ENCODE data around the gene EDEM3. TPM values are rescaled to one million over a fixed set of nuclear protein-coding genes. Genes with fewer than 3 reads are reported as not detected.

The EDEM3 gene
- total and polyA plus RNA-seq, 2 of the 8 experiments (the other 6 are each of a cell fraction or from before 2014, with no cell fraction given), result 1.6 to 14.0 TPM

DNA sequence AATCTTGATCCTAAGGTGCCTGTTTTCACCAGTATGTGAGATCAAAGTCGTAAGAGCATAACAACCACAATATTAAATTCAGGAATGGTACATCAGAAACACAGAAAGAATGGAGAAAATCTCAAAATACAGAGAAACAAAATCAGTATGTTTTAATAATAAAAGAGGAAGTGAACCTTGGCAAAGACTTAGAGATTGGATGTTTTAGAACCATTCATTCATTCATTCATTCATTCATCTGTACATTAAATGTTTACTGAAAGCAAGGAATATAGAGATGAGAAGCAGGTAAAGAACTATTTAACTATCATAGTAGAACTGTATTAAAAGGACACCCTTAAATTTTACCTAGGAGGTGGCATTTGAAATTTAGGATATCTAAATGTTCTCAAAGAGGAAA lies 55.7 kb downstream of the EDEM3 start:
- Histone ChIP-seq H3K9ac (replicated peaks in 1 of 4; ENCODE audit: extremely low read depth in 1 of 4, low read depth in 3 of 4, low read length in 3 of 4) (no peak overlapping the region), H2BK20ac (ENCODE audit: low read length) (no peak overlapping the region), H3K4me3 (ENCODE audit: extremely low read depth in 1 of 4, insufficient read depth in 2 of 4, low read depth in 3 of 4, low read length in 4 of 4) (no peak overlapping the region), H3K27me3 (replicated peaks in 1 of 4; ENCODE audit: control insufficient read depth in 3 of 4, extremely low read depth in 1 of 4, insufficient read depth in 3 of 4, low read length in 3 of 4) (no peaks in the 10 kb centered on the region), H3K23ac (ENCODE audit: insufficient read length) (no peak overlapping the region), H4K8ac (ENCODE audit: extremely low read depth, insufficient read depth, low read length) (no peak overlapping the region), H3K23me2 (ENCODE audit: low read depth, low read length) (no peaks in the 10 kb centered on the region), H2AK5ac (ENCODE audit: low read depth, low read length) (no peak overlapping the region), H3K9me3 (ENCODE audit: insufficient read depth in 2 of 2, low read depth in 1 of 2, low read length in 1 of 2) (no peaks in the 10 kb centered on the region), H3K36me3 (ENCODE audit: control insufficient read depth in 2 of 4, insufficient read depth in 4 of 4, low read length in 3 of 4) (no peaks in the 10 kb centered on the region), H3K14ac (ENCODE audit: insufficient read length) (no peak overlapping the region), H3K18ac (ENCODE audit: extremely low read depth, low read length) (no peak overlapping the region), H3K4me2 (ENCODE audit: insufficient read depth in 1 of 2, low read depth in 2 of 2, low read length in 2 of 2) (no peak overlapping the region), H3K56ac (replicated peaks; ENCODE audit: insufficient read length, low read depth, low read length) (no peak overlapping the region), H3K79me1 (ENCODE audit: low read depth, low read length) (no peaks in the 10 kb centered on the region), H4K91ac (replicated peaks; ENCODE audit: insufficient read length, low read length) (no peak overlapping the region), H2AFZ (ENCODE audit: low read length) (no peak overlapping the region), H4K5ac (ENCODE audit: insufficient read length, low read depth, low read length) (no peak overlapping the region), H2BK15ac (ENCODE audit: low read length) (no peak overlapping the region), H2BK5ac (ENCODE audit: low read depth, low read length) (no peak overlapping the region), H3K4ac (replicated peaks; ENCODE audit: insufficient read length, low read depth, low read length) (no peak overlapping the region), H4K20me1 (replicated peaks in 1 of 2; ENCODE audit: control insufficient read depth in 1 of 2, insufficient read depth in 2 of 2, low read length in 2 of 2) (no peaks in the 10 kb centered on the region), H3K27ac (ENCODE audit: low read depth, low read length) (no peak overlapping the region), H2BK120ac (replicated peaks; ENCODE audit: low read depth, low read length) (no peak overlapping the region), H2BK12ac (ENCODE audit: low read depth, low read length) (no peak overlapping the region), H3K4me1 (replicated peaks in 1 of 4; ENCODE audit: control insufficient read depth in 3 of 4, insufficient read depth in 4 of 4, low read length in 3 of 4) (peaks cover 0 to 4% (median 0%) of the 10 kb centered on the region in 4 experiments; a peak in 1 of 7 replicates), H3K79me2 (ENCODE audit: control insufficient read depth in 1 of 2, insufficient read depth in 2 of 2, low read length in 2 of 2) (no peaks in the 10 kb centered on the region)
- no peak for DNase-seq (ENCODE audit: low read depth in 1 of 2, low spot score in 2 of 2)
- 94% methylated on average over 1 of the region's 1 CpG; no CpG with 5 or more reads in 1 of the 2 experiments for WGBS, 2 experiments (ENCODE audit: extremely low coverage in 1 of 2, insufficient coverage in 1 of 2, insufficient read length in 1 of 2, insufficient replicate concordance in 2 of 2, low coverage in 1 of 2, low lambda C conversion rate in 2 of 2, missing lambda C conversion rate in 1 of 2)
- CTCF ChIA-PET (ENCODE audit: partially characterized antibody), result no interaction called here
- no peak for FAIRE-seq
- POLR2A ChIA-PET (ENCODE audit: partially characterized antibody), result no interaction called here
- no peak for TF ChIP-seq CBX5 (IDR thresholded peaks at IDR 0.05; ENCODE audit: low read depth, low read length)
- no peak for TF ChIP-seq BACH1 (IDR thresholded peaks at IDR 0.05; ENCODE audit: low read length)
- no peak for TF ChIP-seq CHD2 (IDR thresholded peaks at IDR 0.05; ENCODE audit: low read length)

Data from H1 (cell line).